Choroid plexus epithelial cell (primary cell): Measurements from ENCODE around the gene MYO5B.

ENCODE experiments used
- DNase-seq: peaks from one replicate; pipeline ENCODE4 v3.0.0-alpha.2; 2010; ENCODE audit warnings: low read depth
- H3K4me3 ChIP-seq: 2 replicates; pipeline ENCODE4 v1.5.1; 2011; ENCODE audit warnings: low read depth, mild to moderate bottlenecking, control low read depth, low read length, moderate library complexity
- TF ChIP-seq, protein P1 (sequence below): conservative IDR thresholded peaks from 2 replicates; pipeline ENCODE4 v1.5.1; 2011; ENCODE audit warnings: low read depth, mild to moderate bottlenecking, control low read depth, inconsistent platforms, low read length, moderate library complexity

MYO5B gene

DNA sequence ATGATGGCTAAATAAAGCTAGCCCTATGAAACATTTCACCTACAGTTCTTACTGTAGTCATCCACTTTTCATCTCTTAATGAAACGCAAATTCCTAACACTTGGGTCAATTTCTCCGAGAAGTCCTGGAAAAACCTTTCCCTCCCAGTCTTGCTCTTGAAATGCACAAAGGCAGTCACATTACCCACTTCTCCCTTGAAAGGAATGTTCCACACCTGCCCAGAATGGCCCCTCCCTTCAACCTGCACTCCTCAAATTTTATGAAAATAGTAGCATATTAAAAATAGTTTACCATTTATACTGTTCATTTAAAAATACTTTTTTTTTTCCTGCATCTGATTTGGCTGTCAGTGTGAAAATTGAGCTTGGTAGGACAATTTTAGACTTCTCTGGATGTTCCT lies 316.9 kb downstream of the MYO5B start:
- TF ChIP-seq, protein P1, sequence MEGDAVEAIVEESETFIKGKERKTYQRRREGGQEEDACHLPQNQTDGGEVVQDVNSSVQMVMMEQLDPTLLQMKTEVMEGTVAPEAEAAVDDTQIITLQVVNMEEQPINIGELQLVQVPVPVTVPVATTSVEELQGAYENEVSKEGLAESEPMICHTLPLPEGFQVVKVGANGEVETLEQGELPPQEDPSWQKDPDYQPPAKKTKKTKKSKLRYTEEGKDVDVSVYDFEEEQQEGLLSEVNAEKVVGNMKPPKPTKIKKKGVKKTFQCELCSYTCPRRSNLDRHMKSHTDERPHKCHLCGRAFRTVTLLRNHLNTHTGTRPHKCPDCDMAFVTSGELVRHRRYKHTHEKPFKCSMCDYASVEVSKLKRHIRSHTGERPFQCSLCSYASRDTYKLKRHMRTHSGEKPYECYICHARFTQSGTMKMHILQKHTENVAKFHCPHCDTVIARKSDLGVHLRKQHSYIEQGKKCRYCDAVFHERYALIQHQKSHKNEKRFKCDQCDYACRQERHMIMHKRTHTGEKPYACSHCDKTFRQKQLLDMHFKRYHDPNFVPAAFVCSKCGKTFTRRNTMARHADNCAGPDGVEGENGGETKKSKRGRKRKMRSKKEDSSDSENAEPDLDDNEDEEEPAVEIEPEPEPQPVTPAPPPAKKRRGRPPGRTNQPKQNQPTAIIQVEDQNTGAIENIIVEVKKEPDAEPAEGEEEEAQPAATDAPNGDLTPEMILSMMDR = no peak
- no peak overlapping the region for H3K4me3 ChIP-seq
- no peak for DNase-seq

DNA sequence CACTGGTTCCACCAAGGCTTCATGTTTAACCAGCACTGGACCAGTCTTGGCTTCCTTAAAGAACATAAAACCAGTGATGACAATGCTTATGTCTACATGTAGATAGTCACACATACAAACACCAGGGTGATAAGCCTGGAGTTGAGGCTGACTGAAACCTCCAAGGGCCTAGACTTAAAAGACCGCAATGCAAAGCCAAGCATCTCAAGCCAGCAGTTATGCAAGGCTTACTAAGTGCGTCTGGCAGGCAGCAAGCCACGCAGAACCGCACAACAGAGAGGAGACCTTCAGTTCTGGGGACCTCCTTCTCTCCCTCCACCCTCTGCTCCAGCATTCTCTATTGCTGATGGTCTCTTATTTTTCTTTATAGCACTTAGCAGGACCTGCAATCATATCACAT lies 318.4 kb downstream of the MYO5B start:
- TF ChIP-seq, protein P1 = no peak
- no peak overlapping the region for H3K4me3 ChIP-seq
- DNase-seq = peak; percentile 18

DNA sequence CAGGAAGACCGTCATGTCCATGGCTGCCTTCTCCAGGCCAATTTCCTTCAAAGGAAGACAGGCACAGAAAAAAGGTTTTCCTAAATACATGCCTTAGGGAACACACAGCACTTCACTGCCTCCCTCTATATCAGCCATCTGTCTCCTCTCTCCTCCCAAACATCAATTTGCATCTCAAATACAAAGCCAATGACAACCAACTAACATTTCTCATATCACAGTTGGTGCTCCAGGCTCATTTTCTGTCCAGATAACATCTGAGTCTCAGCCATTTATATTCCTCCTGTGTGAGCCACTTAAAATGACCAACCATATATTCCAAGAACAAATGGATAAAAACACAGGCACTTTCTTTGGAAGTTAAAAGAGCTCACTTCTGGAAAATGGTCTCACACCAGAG lies 319.2 kb downstream of the MYO5B start:
- no peak overlapping the region for H3K4me3 ChIP-seq
- no peak for DNase-seq
- TF ChIP-seq, protein P1 = no peak

DNA sequence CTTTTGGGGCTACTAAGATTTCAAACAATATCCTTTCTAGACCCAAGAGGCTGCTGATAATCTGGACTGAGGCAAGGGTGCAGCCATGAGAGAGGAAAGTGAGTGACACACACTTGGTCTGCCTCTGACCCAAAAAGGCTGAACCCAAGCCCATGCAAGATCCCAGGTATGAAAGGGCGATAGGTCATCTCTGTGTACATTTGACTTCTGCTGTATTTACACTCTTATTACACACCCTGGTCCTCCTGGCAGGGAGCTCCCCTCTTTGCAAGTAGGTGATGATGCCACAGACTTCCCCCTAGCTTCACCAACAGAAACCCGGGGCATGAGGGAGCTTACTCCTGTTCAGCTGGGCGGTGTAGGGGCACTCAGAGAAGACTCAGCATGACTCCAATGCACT lies 319.8 kb downstream of the MYO5B start:
- TF ChIP-seq, protein P1 = no peak
- no peak for DNase-seq
- no peak overlapping the region for H3K4me3 ChIP-seq

DNA sequence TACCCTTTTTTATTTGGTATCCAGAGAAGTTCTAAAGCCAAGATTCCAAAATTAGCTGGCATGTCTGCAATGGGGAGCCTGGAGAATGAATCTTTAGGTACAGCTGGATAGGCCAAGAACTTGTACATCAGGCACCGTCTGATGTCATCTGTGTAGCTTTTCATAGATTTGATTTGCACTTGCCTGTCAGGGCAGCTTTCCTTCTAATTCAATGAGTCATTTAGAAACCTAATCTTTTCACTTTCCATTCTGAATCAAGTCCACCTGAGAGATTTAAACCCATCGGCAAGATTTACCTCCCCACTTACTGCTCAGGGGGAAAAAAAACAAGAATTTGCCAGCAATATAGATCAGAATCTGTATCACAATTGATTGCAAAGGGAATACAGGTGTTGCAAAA lies 320.7 kb downstream of the MYO5B start:
- no peak overlapping the region for H3K4me3 ChIP-seq
- TF ChIP-seq, protein P1 = no peak
- DNase-seq = no peak

DNA sequence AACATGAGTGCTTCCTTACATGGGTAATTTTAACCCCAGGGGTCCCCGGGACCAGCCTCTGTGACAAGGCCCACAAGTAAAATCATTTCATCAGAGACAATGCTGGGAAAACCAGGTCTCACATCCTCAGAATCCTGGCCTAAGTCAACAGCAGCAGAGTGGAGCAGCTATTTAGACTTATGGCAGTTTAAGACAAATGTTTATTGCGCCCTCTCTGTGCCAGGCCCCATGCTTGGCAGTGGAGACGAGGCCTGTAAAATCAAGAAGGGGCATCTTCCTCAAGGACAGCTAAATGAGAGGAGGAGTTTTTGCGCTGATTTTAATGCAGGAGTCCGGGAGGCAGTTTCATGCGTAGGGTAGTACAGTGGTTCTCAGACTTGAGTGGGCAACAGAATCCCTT lies 325.6 kb downstream of the MYO5B start:
- H3K4me3 ChIP-seq = no peak overlapping the region
- no peak for DNase-seq
- TF ChIP-seq, protein P1 = no peak

DNA sequence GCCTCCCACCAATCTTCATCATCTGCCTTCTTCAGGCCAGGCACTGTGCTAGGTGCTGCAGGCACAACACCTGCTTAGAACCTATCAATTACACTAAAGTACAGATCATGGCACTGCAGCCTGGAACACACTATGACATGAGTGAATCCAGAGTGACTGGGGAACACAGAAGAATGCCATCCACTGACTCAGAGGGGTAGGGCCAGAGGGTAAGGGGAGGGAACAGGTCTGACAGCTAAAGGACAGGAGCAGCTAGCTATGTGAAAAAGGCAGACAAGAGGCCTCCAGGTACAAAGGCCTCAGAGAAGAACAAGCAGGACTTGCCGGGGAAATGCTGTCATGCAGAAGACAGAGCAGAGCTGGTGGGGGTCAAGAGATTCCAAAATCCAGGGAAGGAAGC lies 328.3 kb downstream of the MYO5B start:
- DNase-seq = no peak

More for the DNA sequence above, 328.3 kb downstream of the MYO5B start:
- H3K4me3 ChIP-seq = no peak overlapping the region
- TF ChIP-seq, protein P1 = no peak
